SK-N-SH (cell line): ENCODE data around the gene KCNAB1.
A peak's percentile ranks its signal among the peaks of the same experiment; 100 is the strongest.

Source experiments
- CTCF ChIP-seq: fragments of 200-600 bp; sonication (generic); IDR thresholded peaks from 2 replicates; pipeline ENCODE4 v1.6.1; 2017; ENCODE audit warnings: antibody characterized with exemption, mild to moderate bottlenecking, moderate library complexity
- EZH2phosphoT487 ChIP-seq: fragments of 200-600 bp; sonication (generic); IDR thresholded peaks from 2 replicates; pipeline ENCODE4 v1.6.1; 2017; ENCODE audit warnings: low read depth, mixed run types, mild to moderate bottlenecking, antibody characterized with exemption, moderate library complexity, borderline replicate concordance
- FOXJ3 ChIP-seq: sonication (generic); formaldehyde crosslinking; IDR thresholded peaks from 2 replicates; pipeline ENCODE4 v1.5.1; 2020; ENCODE audit warnings: mild to moderate bottlenecking, missing genetic modification reagents
- RAD21 ChIP-seq: IDR thresholded peaks from 2 replicates; pipeline ENCODE4 v1.6.1; 2012; ENCODE audit warnings: mild to moderate bottlenecking, low read length
- RCOR1 ChIP-seq: fragments of 150-350 bp; IDR thresholded peaks from 2 replicates; pipeline ENCODE4 v1.6.1; 2017; ENCODE audit warnings: antibody characterized with exemption, low read length

GRCh38 chr3:156135921-156136638, 15.7 kb downstream of the KCNAB1 start:
- TF ChIP-seq CTCF = peak; percentile 55
- TF ChIP-seq RCOR1 = no peak
- no peak for TF ChIP-seq EZH2phosphoT487
- peak; percentile 51 for TF ChIP-seq RAD21
- TF ChIP-seq FOXJ3 (CRISPR knock-in tag) = no peak
